ENCODE data around the gene CD74. TPM values are rescaled to one million over a fixed set of nuclear protein-coding genes. Genes with fewer than 3 reads are reported as not detected.
A peak's percentile ranks its signal among the peaks of the same experiment; 100 is the strongest.

CD74 gene
- total and polyA plus RNA-seq, 4 experiments from 2014 or later = 178 to 703 (median 238) TPM

DNA sequence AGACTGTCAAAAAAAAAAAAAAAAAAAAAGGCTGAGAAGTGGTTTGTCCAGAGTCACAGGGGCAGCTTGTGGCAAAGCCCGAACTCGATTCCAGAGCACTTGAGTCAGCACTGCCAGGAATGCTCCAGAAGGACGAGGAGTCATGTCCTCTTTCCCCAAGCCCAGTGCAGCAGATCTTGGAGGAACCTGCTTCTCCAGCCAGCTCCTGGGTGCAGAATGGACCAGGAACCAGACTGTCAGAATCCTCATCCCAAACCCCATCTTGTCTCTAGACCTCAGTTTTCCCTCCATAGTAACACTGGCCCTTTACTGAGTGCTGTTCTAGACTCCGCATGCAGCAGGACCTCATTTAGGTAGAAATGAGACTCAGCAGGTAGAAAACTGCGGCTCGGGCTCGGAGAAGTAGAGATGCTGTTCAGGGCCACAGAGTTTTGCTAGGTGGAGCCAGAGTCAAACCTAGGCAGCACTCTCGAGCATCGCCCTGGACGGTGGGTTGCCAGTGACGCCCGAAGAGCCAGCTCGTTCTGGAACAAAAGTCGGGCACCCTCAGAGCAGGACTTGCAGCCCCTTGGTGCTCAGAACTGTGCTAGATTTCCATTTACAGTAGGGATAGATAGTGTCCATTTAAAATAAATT is 15.4 kb downstream of the CD74 start:
- H3K27me3 ChIP-seq (ENCODE audit: insufficient read depth, low read length) = no peaks in the 10 kb centered on the region
- no peak for DNase-seq
- H3K4me1 Mint-ChIP-seq = peaks cover 0 to 8% (median 0%) of the 10 kb centered on the region in 4 donors
- no peak overlapping the region for H3K27ac ChIP-seq (ENCODE audit: low read depth, low read length)
- H3K9me3 Mint-ChIP-seq = no peaks in the 10 kb centered on the region
- H3K27ac Mint-ChIP-seq = peak overlapping the region in 1 of 7 donors; percentile 63
- no peak overlapping the region for H3K4me3 Mint-ChIP-seq
- H3K36me3 Mint-ChIP-seq = peaks cover 48 to 82% of the 10 kb centered on the region in 2 donors
- no peak overlapping the region for H3K4me3 ChIP-seq (ENCODE audit: low read length in 2 of 2)
- H3K27me3 Mint-ChIP-seq = no peaks in the 10 kb centered on the region
- H3K36me3 ChIP-seq (ENCODE audit: insufficient read depth, low read length) = peaks cover 76% of the 10 kb centered on the region
- no peaks in the 10 kb centered on the region for H3K4me1 ChIP-seq (ENCODE audit: insufficient read depth, low read length)
- ChIA-PET POLR2A (ENCODE audit: partially characterized antibody) (interaction anchor here (5.6 kb wide), 1 partner anchor 14 kb away, joined by 44 read pairs; the partner anchor contains the start of gene CD74), CTCF (ENCODE audit: partially characterized antibody) (interaction anchor here (0.8 to 5.0 kb wide), 6 partner anchors 9 to 43 kb away, joined by 3 to 25 read pairs (median 4); partner anchors contain the start of gene CD74)
- intact Hi-C loops (cut with micrococcal nuclease) = no loop called here
- no peaks in the 10 kb centered on the region for H3K9me3 ChIP-seq (ENCODE audit: control insufficient read depth in 1 of 2, low read length in 2 of 2)

DNA sequence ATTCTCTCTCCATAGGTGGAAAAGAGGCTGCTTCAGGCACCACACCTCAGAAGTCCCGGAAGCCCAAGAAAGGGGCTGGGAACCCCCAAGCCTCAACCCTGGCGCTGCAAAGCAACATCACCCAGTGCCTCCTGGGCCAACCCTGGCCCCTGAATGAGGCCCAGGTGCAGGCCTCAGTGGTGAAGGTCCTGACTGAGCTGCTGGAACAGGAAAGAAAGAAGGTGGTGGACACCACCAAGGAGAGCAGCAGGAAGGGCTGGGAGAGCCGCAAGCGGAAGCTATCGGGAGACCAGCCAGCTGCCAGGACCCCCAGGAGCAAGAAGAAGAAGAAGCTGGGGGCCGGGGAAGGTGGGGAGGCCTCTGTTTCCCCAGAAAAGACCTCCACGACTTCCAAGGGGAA is 16.4 kb downstream of the CD74 start:
- peak overlapping the region in 3 of 7 donors; percentile 37 to 62 (median 55) for H3K27ac Mint-ChIP-seq
- CTCF ChIA-PET (ENCODE audit: partially characterized antibody) = interaction anchor here (1.2 to 5.0 kb wide), 4 partner anchors 9 to 44 kb away, joined by 3 to 25 read pairs (median 8); partner anchors contain the start of gene CD74
- H3K27me3 ChIP-seq (ENCODE audit: insufficient read depth, low read length) = no peaks in the 10 kb centered on the region
- no peak overlapping the region for H3K4me3 ChIP-seq (ENCODE audit: low read length in 2 of 2)
- H3K9me3 Mint-ChIP-seq = no peaks in the 10 kb centered on the region
- POLR2A ChIA-PET (ENCODE audit: partially characterized antibody) = interaction anchor here (5.6 kb wide), 1 partner anchor 15 kb away, joined by 44 read pairs; the partner anchor contains the start of gene CD74
- no peaks in the 10 kb centered on the region for H3K4me1 ChIP-seq (ENCODE audit: insufficient read depth, low read length)
- no peak overlapping the region for H3K4me3 Mint-ChIP-seq
- H3K27me3 Mint-ChIP-seq = no peaks in the 10 kb centered on the region
- H3K36me3 Mint-ChIP-seq = peaks cover 48 to 84% of the 10 kb centered on the region in 2 donors
- no peak overlapping the region for H3K27ac ChIP-seq (ENCODE audit: low read depth, low read length)
- H3K9me3 ChIP-seq (ENCODE audit: control insufficient read depth in 1 of 2, low read length in 2 of 2) = no peaks in the 10 kb centered on the region
- DNase-seq = no peak
- peaks cover 0 to 3% (median 0%) of the 10 kb centered on the region in 4 donors for H3K4me1 Mint-ChIP-seq
- intact Hi-C loops (cut with micrococcal nuclease) = loop anchor here (1.0 kb wide), 1 partner anchor 40 kb away; no protein-coding TSS in a partner anchor
- peaks cover 78% of the 10 kb centered on the region for H3K36me3 ChIP-seq (ENCODE audit: insufficient read depth, low read length)

- DNase-seq = no peak
- Mint-ChIP-seq H3K9me3 (no peaks in the 10 kb centered on the region), H3K27me3 (no peaks in the 10 kb centered on the region), H3K36me3 (peaks cover 45 to 85% of the 10 kb centered on the region in 2 donors), H3K27ac (peak overlapping the region in 2 of 7 donors; percentile 17 to 59), H3K4me1 (no peaks in the 10 kb centered on the region), H3K4me3 (no peak overlapping the region)
- Histone ChIP-seq H3K4me3 (ENCODE audit: low read length in 2 of 2) (no peak overlapping the region), H3K27me3 (ENCODE audit: insufficient read depth, low read length) (no peaks in the 10 kb centered on the region), H3K27ac (ENCODE audit: low read depth, low read length) (no peak overlapping the region), H3K4me1 (ENCODE audit: insufficient read depth, low read length) (no peaks in the 10 kb centered on the region), H3K36me3 (ENCODE audit: insufficient read depth, low read length) (peaks cover 78% of the 10 kb centered on the region), H3K9me3 (ENCODE audit: control insufficient read depth in 1 of 2, low read length in 2 of 2) (no peaks in the 10 kb centered on the region)
- intact Hi-C loops (cut with micrococcal nuclease) = no loop called here
- POLR2A ChIA-PET (ENCODE audit: partially characterized antibody) = no interaction called here
- CTCF ChIA-PET (ENCODE audit: partially characterized antibody) = interaction anchor here (1.2 to 5.0 kb wide), 3 partner anchors 10 to 40 kb away, joined by 3 to 25 read pairs (median 7); partner anchors contain the start of gene CD74
Observed at GRCh38 chr5:150395688-150395975, 17.1 kb downstream of the CD74 start.

DNA sequence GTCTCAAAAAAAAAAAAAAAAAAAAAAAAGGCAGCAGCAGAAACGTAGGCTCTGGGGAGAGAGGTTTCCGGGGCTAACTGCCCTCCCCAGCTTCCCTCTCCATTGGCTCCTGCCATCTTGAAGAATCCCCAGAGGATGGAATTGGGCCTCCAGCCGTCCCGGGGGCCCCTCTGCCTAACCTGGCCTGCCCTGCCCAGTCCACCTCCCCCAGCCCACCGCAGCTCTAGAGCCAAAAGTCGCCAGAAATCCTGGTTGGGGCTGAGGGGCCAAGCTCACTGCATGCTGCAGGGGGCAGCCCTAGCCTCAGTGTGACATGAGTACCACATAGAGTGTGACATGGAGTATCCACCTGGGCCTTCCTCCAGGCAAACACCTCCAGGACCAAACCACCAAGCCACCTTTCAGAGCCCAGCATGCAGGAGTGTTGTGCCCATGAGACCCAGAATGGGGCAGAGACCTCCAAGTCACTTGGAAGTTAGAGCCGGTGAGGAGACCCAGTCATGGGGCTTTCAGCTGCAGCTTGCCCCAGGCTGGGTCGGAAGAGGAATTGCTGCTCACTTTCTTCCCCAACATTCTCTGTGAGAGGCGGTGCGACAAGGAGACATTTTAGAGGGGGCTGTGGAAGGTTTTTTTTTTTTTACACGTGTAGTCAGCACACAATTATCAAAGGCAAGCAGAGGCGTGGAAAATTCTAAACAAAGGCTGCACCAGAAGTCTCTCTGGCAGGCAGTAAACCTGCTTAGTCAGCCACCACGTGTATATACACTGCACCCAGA is 17.6 kb downstream of the CD74 start:
- DNase-seq = no peak
- CTCF ChIA-PET (ENCODE audit: partially characterized antibody) = interaction anchor here (1.7 to 1.9 kb wide), 2 partner anchors 16 to 41 kb away, joined by 4 to 7 read pairs; no protein-coding TSS in a partner anchor
- Histone ChIP-seq H3K27ac (ENCODE audit: low read depth, low read length) (no peak overlapping the region), H3K4me1 (ENCODE audit: insufficient read depth, low read length) (no peaks in the 10 kb centered on the region), H3K4me3 (ENCODE audit: low read length in 2 of 2) (no peak overlapping the region), H3K36me3 (ENCODE audit: insufficient read depth, low read length) (peaks cover 76% of the 10 kb centered on the region), H3K9me3 (ENCODE audit: control insufficient read depth in 1 of 2, low read length in 2 of 2) (no peaks in the 10 kb centered on the region), H3K27me3 (ENCODE audit: insufficient read depth, low read length) (no peaks in the 10 kb centered on the region)
- Mint-ChIP-seq H3K27ac (peak overlapping the region in 5 of 7 donors; percentile 13 to 59 (median 37)), H3K36me3 (peaks cover 40 to 85% of the 10 kb centered on the region in 2 donors), H3K4me3 (no peak overlapping the region), H3K9me3 (no peaks in the 10 kb centered on the region), H3K4me1 (no peaks in the 10 kb centered on the region), H3K27me3 (no peaks in the 10 kb centered on the region)
- POLR2A ChIA-PET (ENCODE audit: partially characterized antibody) = interaction anchor here (0.6 kb wide), 1 partner anchor 31 kb away, joined by 3 read pairs; no protein-coding TSS in a partner anchor
- intact Hi-C loops (cut with micrococcal nuclease) = no loop called here

GRCh38 chr5:150394131-150394530 is 18.6 kb downstream of the CD74 start:
- ChIA-PET CTCF (ENCODE audit: partially characterized antibody) (interaction anchor here (1.7 to 1.9 kb wide), 2 partner anchors 17 to 42 kb away, joined by 4 to 7 read pairs; no protein-coding TSS in a partner anchor), POLR2A (ENCODE audit: partially characterized antibody) (no interaction called here)
- no peak overlapping the region for H3K27ac ChIP-seq (ENCODE audit: low read depth, low read length)
- Mint-ChIP-seq H3K27me3 (no peaks in the 10 kb centered on the region), H3K4me3 (no peak overlapping the region), H3K36me3 (peaks cover 38 to 85% of the 10 kb centered on the region in 2 donors), H3K4me1 (no peaks in the 10 kb centered on the region), H3K9me3 (no peaks in the 10 kb centered on the region), H3K27ac (peak overlapping the region in 2 of 7 donors; percentile 4 to 68)
- peaks cover 77% of the 10 kb centered on the region for H3K36me3 ChIP-seq (ENCODE audit: insufficient read depth, low read length)
- H3K4me1 ChIP-seq (ENCODE audit: insufficient read depth, low read length) = no peaks in the 10 kb centered on the region
- H3K27me3 ChIP-seq (ENCODE audit: insufficient read depth, low read length) = no peaks in the 10 kb centered on the region
- H3K9me3 ChIP-seq (ENCODE audit: control insufficient read depth in 1 of 2, low read length in 2 of 2) = no peaks in the 10 kb centered on the region
- intact Hi-C loops (cut with micrococcal nuclease) = no loop called here
- H3K4me3 ChIP-seq (ENCODE audit: low read length in 2 of 2) = no peak overlapping the region
- no peak for DNase-seq

GRCh38 chr5:150393096-150393645 is 19.5 kb downstream of the CD74 start:
- no peaks in the 10 kb centered on the region for H3K4me1 Mint-ChIP-seq
- Histone ChIP-seq H3K27me3 (ENCODE audit: insufficient read depth, low read length) (no peaks in the 10 kb centered on the region), H3K36me3 (ENCODE audit: insufficient read depth, low read length) (peaks cover 78% of the 10 kb centered on the region), H3K27ac (ENCODE audit: low read depth, low read length) (no peak overlapping the region), H3K9me3 (ENCODE audit: control insufficient read depth in 1 of 2, low read length in 2 of 2) (no peaks in the 10 kb centered on the region), H3K4me1 (ENCODE audit: insufficient read depth, low read length) (no peaks in the 10 kb centered on the region), H3K4me3 (ENCODE audit: low read length in 2 of 2) (no peak overlapping the region)
- peaks cover 34 to 84% of the 10 kb centered on the region in 2 donors for H3K36me3 Mint-ChIP-seq
- CTCF ChIA-PET (ENCODE audit: partially characterized antibody) = interaction anchor here (1.7 kb wide), 1 partner anchor 18 kb away, joined by 4 read pairs; no protein-coding TSS in a partner anchor
- DNase-seq = no peak
- no peaks in the 10 kb centered on the region for H3K9me3 Mint-ChIP-seq
- POLR2A ChIA-PET (ENCODE audit: partially characterized antibody) = interaction anchor here (0.6 kb wide), 1 partner anchor 10 kb away, joined by 3 read pairs; no protein-coding TSS in a partner anchor
- no peak overlapping the region for H3K4me3 Mint-ChIP-seq
- intact Hi-C loops (cut with micrococcal nuclease) = no loop called here
- peak overlapping the region in 3 of 7 donors; percentile 53 to 86 (median 72) for H3K27ac Mint-ChIP-seq
- H3K27me3 Mint-ChIP-seq = no peaks in the 10 kb centered on the region

- H3K4me1 ChIP-seq (ENCODE audit: insufficient read depth, low read length) = no peaks in the 10 kb centered on the region
- no peak for DNase-seq
- H3K27me3 ChIP-seq (ENCODE audit: insufficient read depth, low read length) = no peaks in the 10 kb centered on the region
- Mint-ChIP-seq H3K27me3 (no peaks in the 10 kb centered on the region), H3K27ac (no peak overlapping the region), H3K36me3 (peaks cover 32 to 86% of the 10 kb centered on the region in 2 donors), H3K4me3 (no peak overlapping the region), H3K9me3 (no peaks in the 10 kb centered on the region), H3K4me1 (no peaks in the 10 kb centered on the region)
- ChIA-PET POLR2A (ENCODE audit: partially characterized antibody) (interaction anchor here (0.6 kb wide), 1 partner anchor 9 kb away, joined by 3 read pairs; no protein-coding TSS in a partner anchor), CTCF (ENCODE audit: partially characterized antibody) (no interaction called here)
- H3K27ac ChIP-seq (ENCODE audit: low read depth, low read length) = no peak overlapping the region
- intact Hi-C loops (cut with micrococcal nuclease) = no loop called here
- no peaks in the 10 kb centered on the region for H3K9me3 ChIP-seq (ENCODE audit: control insufficient read depth in 1 of 2, low read length in 2 of 2)
- H3K36me3 ChIP-seq (ENCODE audit: insufficient read depth, low read length) = peaks cover 83% of the 10 kb centered on the region
- no peak overlapping the region for H3K4me3 ChIP-seq (ENCODE audit: low read length in 2 of 2)
Observed at GRCh38 chr5:150392680-150393079, 20.0 kb downstream of the CD74 start.

All from CD4-positive, alpha-beta memory T cell (primary cell).